BE2C (cell line): ENCODE data around the gene OTOA.
"Not testable (repeated sequence)": the region's sequence is repeated elsewhere in the genome, so short reads cannot be mapped to it uniquely, and the experiment has no call there.

ENCODE experiments used
- DNase-seq: peaks from one replicate; pipeline ENCODE4 v3.0.0-alpha.2; 2020
- H3K27me3 ChIP-seq: fragments of 250-450 bp; sonication (Bioruptor Pico); 2 replicates; pipeline ENCODE4 v1.5.1; 2020; ENCODE audit warnings: mild to moderate bottlenecking
- H3K36me3 ChIP-seq: fragments of 250-450 bp; sonication (Bioruptor Pico); 2 replicates; pipeline ENCODE4 v1.5.1; 2020; ENCODE audit warnings: mild to moderate bottlenecking
- H3K4me1 ChIP-seq: fragments of 250-450 bp; sonication (Bioruptor Pico); 2 replicates; pipeline ENCODE4 v1.5.1; 2020
- H3K4me3 ChIP-seq: 2 replicates; pipeline ENCODE4 v1.5.1; 2011; ENCODE audit warnings: low read depth, low read length
- H3K9me3 ChIP-seq: fragments of 250-450 bp; sonication (Bioruptor Pico); 2 replicates; pipeline ENCODE4 v1.5.1; 2020
- CTCF ChIP-seq: IDR thresholded peaks from 2 replicates; pipeline ENCODE4 v1.5.1; 2012; ENCODE audit warnings: mild to moderate bottlenecking, low read depth, low read length

OTOA gene

GRCh38 chr16:21622545-21622944 lies 41.2 kb upstream of the OTOA start:
- Histone ChIP-seq H3K4me3 (no peak overlapping the region), H3K9me3 (no peaks in the 10 kb centered on the region), H3K4me1 (peaks cover 18% of the 10 kb centered on the region), H3K27me3 (no peaks in the 10 kb centered on the region), H3K36me3 (peaks cover 22% of the 10 kb centered on the region)
- no peak for TF ChIP-seq CTCF
- no peak for DNase-seq

GRCh38 chr16:21625026-21625425 lies 38.7 kb upstream of the OTOA start:
- DNase-seq = no peak

GRCh38 chr16:21626659-21627277 lies 37.0 kb upstream of the OTOA start:
- H3K27me3 ChIP-seq = no peaks in the 10 kb centered on the region
- no peaks in the 10 kb centered on the region for H3K9me3 ChIP-seq
- H3K4me3 ChIP-seq = peak overlapping the region; percentile 35
- H3K4me1 ChIP-seq = peaks cover 12% of the 10 kb centered on the region
- no peak for TF ChIP-seq CTCF
- peak; percentile 85 for DNase-seq
- H3K36me3 ChIP-seq = peaks cover 38% of the 10 kb centered on the region

More at GRCh38 chr16:21625026-21625425, 38.7 kb upstream of the OTOA start:
- Histone ChIP-seq H3K27me3 (no peaks in the 10 kb centered on the region), H3K4me3 (no peak overlapping the region), H3K36me3 (peaks cover 39% of the 10 kb centered on the region), H3K9me3 (no peaks in the 10 kb centered on the region), H3K4me1 (peaks cover 15% of the 10 kb centered on the region)
- TF ChIP-seq CTCF = no peak

GRCh38 chr16:21628121-21628726 lies 35.5 kb upstream of the OTOA start:
- Histone ChIP-seq H3K27me3 (no peaks in the 10 kb centered on the region), H3K36me3 (peaks cover 38% of the 10 kb centered on the region), H3K4me1 (peaks cover 12% of the 10 kb centered on the region), H3K9me3 (no peaks in the 10 kb centered on the region), H3K4me3 (no peak overlapping the region)
- no peak for TF ChIP-seq CTCF
- DNase-seq = no peak

- Histone ChIP-seq H3K36me3 (peaks cover 38% of the 10 kb centered on the region), H3K9me3 (no peaks in the 10 kb centered on the region), H3K27me3 (no peaks in the 10 kb centered on the region), H3K4me1 (peaks cover 12% of the 10 kb centered on the region), H3K4me3 (no peak overlapping the region)
- DNase-seq = no peak
- TF ChIP-seq CTCF = no peak
These were observed 35.0 kb upstream of the OTOA start for GRCh38 chr16:21628772-21629171.

GRCh38 chr16:21629616-21630539 lies 33.9 kb upstream of the OTOA start:
- H3K9me3 ChIP-seq, DNase-seq, H3K27me3 ChIP-seq, H3K4me3 ChIP-seq: not testable (repeated sequence)
- Histone ChIP-seq H3K36me3 (peaks cover 31% of the 10 kb centered on the region), H3K4me1 (peaks cover 12% of the 10 kb centered on the region)

GRCh38 chr16:21630866-21631265 lies 32.9 kb upstream of the OTOA start:
- not testable (repeated sequence) for H3K9me3 ChIP-seq, H3K27me3 ChIP-seq, DNase-seq, H3K4me1 ChIP-seq, H3K4me3 ChIP-seq
- H3K36me3 ChIP-seq = peaks cover 26% of the 10 kb centered on the region

GRCh38 chr16:21631376-21631775 lies 32.4 kb upstream of the OTOA start:
- peaks cover 26% of the 10 kb centered on the region for H3K36me3 ChIP-seq
- not testable (repeated sequence) for H3K4me1 ChIP-seq, H3K4me3 ChIP-seq, H3K9me3 ChIP-seq, H3K27me3 ChIP-seq, DNase-seq

GRCh38 chr16:21631951-21632575 lies 31.7 kb upstream of the OTOA start:
- peaks cover 26% of the 10 kb centered on the region for H3K36me3 ChIP-seq
- not testable (repeated sequence) for H3K4me3 ChIP-seq, H3K27me3 ChIP-seq, DNase-seq, H3K4me1 ChIP-seq, H3K9me3 ChIP-seq
